ENCODE measurements around the gene GABRP.

The GABRP gene

GRCh38 chr5:170747357-170747756 is 36.2 kb upstream of the GABRP start:
- CTCF ChIA-PET = interaction anchor here (1.2 to 13.5 kb wide), 2 partner anchors 24 to 43 kb away, joined by 3 to 227 read pairs; partner anchors contain the start of gene GABRP
- DNase-seq (ENCODE audit: low read depth, low spot score) = no peak
- TF ChIP-seq, protein P1, sequence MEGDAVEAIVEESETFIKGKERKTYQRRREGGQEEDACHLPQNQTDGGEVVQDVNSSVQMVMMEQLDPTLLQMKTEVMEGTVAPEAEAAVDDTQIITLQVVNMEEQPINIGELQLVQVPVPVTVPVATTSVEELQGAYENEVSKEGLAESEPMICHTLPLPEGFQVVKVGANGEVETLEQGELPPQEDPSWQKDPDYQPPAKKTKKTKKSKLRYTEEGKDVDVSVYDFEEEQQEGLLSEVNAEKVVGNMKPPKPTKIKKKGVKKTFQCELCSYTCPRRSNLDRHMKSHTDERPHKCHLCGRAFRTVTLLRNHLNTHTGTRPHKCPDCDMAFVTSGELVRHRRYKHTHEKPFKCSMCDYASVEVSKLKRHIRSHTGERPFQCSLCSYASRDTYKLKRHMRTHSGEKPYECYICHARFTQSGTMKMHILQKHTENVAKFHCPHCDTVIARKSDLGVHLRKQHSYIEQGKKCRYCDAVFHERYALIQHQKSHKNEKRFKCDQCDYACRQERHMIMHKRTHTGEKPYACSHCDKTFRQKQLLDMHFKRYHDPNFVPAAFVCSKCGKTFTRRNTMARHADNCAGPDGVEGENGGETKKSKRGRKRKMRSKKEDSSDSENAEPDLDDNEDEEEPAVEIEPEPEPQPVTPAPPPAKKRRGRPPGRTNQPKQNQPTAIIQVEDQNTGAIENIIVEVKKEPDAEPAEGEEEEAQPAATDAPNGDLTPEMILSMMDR (IDR thresholded peaks at IDR 0.05; ENCODE audit: insufficient read depth, low read length, missing control alignments) = no peak
- POLR2A ChIA-PET = no interaction called here
- H3K4me3 ChIP-seq (ENCODE audit: low read depth, low read length) = no peak overlapping the region

DNA sequence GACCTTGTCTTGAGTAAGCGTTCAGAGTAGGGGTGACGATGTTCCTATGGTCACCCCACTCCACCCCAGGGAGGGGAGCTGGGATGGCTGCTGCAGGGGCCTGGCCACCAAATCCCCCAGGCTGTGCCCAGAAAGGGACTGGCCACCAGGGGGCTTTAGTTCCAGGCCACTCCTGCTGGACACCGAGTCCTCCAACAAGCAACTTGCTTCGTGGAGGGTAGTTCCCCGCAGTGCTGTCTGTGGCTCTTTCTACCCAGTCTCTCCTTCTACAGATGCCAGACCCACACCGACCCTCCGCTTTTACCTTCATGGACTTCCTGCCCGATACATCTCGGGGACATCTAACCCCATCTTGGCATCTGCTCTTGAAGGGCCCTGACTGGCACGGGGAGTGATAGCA is 35.7 kb upstream of the GABRP start:
- DNase-seq (ENCODE audit: low read depth, low spot score) = no peak
- TF ChIP-seq, protein P1 (IDR thresholded peaks at IDR 0.05; ENCODE audit: insufficient read depth, low read length, missing control alignments) = peak; percentile 36
- POLR2A ChIA-PET = no interaction called here
- no peak overlapping the region for H3K4me3 ChIP-seq (ENCODE audit: low read depth, low read length)
- CTCF ChIA-PET = interaction anchor here (13.5 kb wide), 1 partner anchor 42 kb away, joined by 227 read pairs; the partner anchor contains the start of gene GABRP

GRCh38 chr5:170748951-170749471 is 34.5 kb upstream of the GABRP start:
- ChIA-PET POLR2A (no interaction called here), CTCF (interaction anchor here (13.5 kb wide), 1 partner anchor 41 kb away, joined by 227 read pairs; the partner anchor contains the start of gene GABRP)
- TF ChIP-seq, protein P1 (IDR thresholded peaks at IDR 0.05; ENCODE audit: insufficient read depth, low read length, missing control alignments) = no peak
- H3K4me3 ChIP-seq (ENCODE audit: low read depth, low read length) = no peak overlapping the region
- DNase-seq (ENCODE audit: low read depth, low spot score) = no peak

- POLR2A ChIA-PET = no interaction called here
- no peak for DNase-seq (ENCODE audit: low read depth, low spot score)
- CTCF ChIA-PET = interaction anchor here (0.9 to 13.5 kb wide), 3 partner anchors 40 to 592 kb away, joined by 3 to 227 read pairs (median 4); partner anchors contain the start of gene GABRP
- no peak overlapping the region for H3K4me3 ChIP-seq (ENCODE audit: low read depth, low read length)
- TF ChIP-seq, protein P1 (IDR thresholded peaks at IDR 0.05; ENCODE audit: insufficient read depth, low read length, missing control alignments) = no peak
Measured at GRCh38 chr5:170749911-170750431, 33.6 kb upstream of the GABRP start.

DNA sequence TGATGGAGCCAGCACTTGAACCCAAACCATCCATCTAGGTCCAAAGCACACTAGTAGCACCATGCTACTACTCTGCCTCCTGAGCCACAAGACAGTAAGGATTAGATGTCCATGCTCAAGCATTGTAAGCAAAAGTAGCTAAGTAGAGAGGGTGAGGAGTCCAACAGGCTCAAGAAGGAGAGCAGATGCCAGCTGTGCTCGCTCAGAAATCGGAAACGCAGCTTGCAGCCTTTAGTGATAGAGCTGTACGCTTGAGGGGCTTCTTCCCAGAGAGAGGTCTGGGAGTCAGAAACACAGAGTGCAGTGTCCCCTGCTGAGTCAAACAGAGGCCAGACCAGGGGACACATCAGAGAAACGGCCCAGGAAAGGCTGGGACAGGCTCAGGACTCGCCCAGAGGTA is 32.7 kb upstream of the GABRP start:
- CTCF ChIA-PET = interaction anchor here (0.9 to 13.5 kb wide), 3 partner anchors 39 to 592 kb away, joined by 3 to 227 read pairs (median 4); partner anchors contain the start of gene GABRP
- DNase-seq (ENCODE audit: low read depth, low spot score) = no peak
- TF ChIP-seq, protein P1 (IDR thresholded peaks at IDR 0.05; ENCODE audit: insufficient read depth, low read length, missing control alignments) = no peak
- POLR2A ChIA-PET = no interaction called here
- H3K4me3 ChIP-seq (ENCODE audit: low read depth, low read length) = no peak overlapping the region

- TF ChIP-seq, protein P1 (IDR thresholded peaks at IDR 0.05; ENCODE audit: insufficient read depth, low read length, missing control alignments) = no peak
- CTCF ChIA-PET = interaction anchor here (13.5 kb wide), 1 partner anchor 39 kb away, joined by 227 read pairs; the partner anchor contains the start of gene GABRP
- no peak for DNase-seq (ENCODE audit: low read depth, low spot score)
- POLR2A ChIA-PET = no interaction called here
- no peak overlapping the region for H3K4me3 ChIP-seq (ENCODE audit: low read depth, low read length)
Measured at GRCh38 chr5:170751631-170752030, 31.9 kb upstream of the GABRP start.

Data from AG04449 (cell line).